GM21390 (cell line): ENCODE measurements around the gene HSP90AB1.

Experiments used
- ATAC-seq: cut with Tn5 transposase; IDR thresholded peaks from one replicate; pipeline ENCODE4 v1.9.1; 2021; ENCODE audit not compliant: unreplicated experiment

The HSP90AB1 gene

GRCh38 chr6:44246663-44247337, at the start of gene HSP90AB1:
Gene HSP90AB1, plus strand, starts transcription at chr6:44247101. Its CDS starts 1,529 bp downstream, at chr6:44248630.
- ATAC-seq = peak; percentile 52

- ATAC-seq = no peak
These were observed 48.2 kb upstream of the HSP90AB1 start for GRCh38 chr6:44198684-44199083.

- no peak for ATAC-seq
These were observed 47.0 kb upstream of the HSP90AB1 start for GRCh38 chr6:44199883-44200282.

GRCh38 chr6:44201200-44201599, 45.7 kb upstream of the HSP90AB1 start:
- ATAC-seq = no peak

- no peak for ATAC-seq
These were observed 45.1 kb upstream of the HSP90AB1 start for GRCh38 chr6:44201638-44202303.

GRCh38 chr6:44202332-44202971, 44.4 kb upstream of the HSP90AB1 start:
- no peak for ATAC-seq

GRCh38 chr6:44202972-44203750, 43.7 kb upstream of the HSP90AB1 start:
- ATAC-seq = no peak

GRCh38 chr6:44203955-44204354, 42.9 kb upstream of the HSP90AB1 start:
- ATAC-seq = no peak

- ATAC-seq = no peak
These were observed 38.9 kb upstream of the HSP90AB1 start for GRCh38 chr6:44207966-44208365.

- ATAC-seq = no peak
These were observed 35.6 kb upstream of the HSP90AB1 start for GRCh38 chr6:44211284-44211683.

- ATAC-seq = no peak
These were observed 32.6 kb upstream of the HSP90AB1 start for GRCh38 chr6:44214307-44214706.

- ATAC-seq = no peak
These were observed 30.1 kb upstream of the HSP90AB1 start, which contains the start of gene MYMX for GRCh38 chr6:44216677-44217331. Gene MYMX, plus strand, starts transcription at chr6:44216926. Its CDS starts 546 bp downstream, at chr6:44217472.

- no peak for ATAC-seq
These were observed 29.4 kb upstream of the HSP90AB1 start for GRCh38 chr6:44217332-44218143.

GRCh38 chr6:44219053-44219814, 27.7 kb upstream of the HSP90AB1 start:
- ATAC-seq = peak; percentile 49

- no peak for ATAC-seq
These were observed 26.8 kb upstream of the HSP90AB1 start for GRCh38 chr6:44219815-44220784.

GRCh38 chr6:44220913-44221290, 26.0 kb upstream of the HSP90AB1 start:
- ATAC-seq = no peak

- peak; percentile 41 for ATAC-seq
These were observed 25.5 kb upstream of the HSP90AB1 start for GRCh38 chr6:44221291-44221960.

- no peak for ATAC-seq
These were observed 25.0 kb upstream of the HSP90AB1 start for GRCh38 chr6:44221961-44222335.
